GM18505 (cell line): ENCODE results near the gene PEX11G.

Experiments
- ATAC-seq: cut with Tn5 transposase; IDR thresholded peaks from one replicate; pipeline ENCODE4 v1.9.1; 2021; ENCODE audit not compliant: unreplicated experiment
- POLR2A ChIP-seq: IDR thresholded peaks from 4 replicates; pipeline ENCODE4 v1.6.1; 2011; ENCODE audit warnings: borderline replicate concordance; ENCODE audit not compliant: insufficient read depth, insufficient read length; ENCODE audit errors: extremely low read depth

PEX11G gene

DNA sequence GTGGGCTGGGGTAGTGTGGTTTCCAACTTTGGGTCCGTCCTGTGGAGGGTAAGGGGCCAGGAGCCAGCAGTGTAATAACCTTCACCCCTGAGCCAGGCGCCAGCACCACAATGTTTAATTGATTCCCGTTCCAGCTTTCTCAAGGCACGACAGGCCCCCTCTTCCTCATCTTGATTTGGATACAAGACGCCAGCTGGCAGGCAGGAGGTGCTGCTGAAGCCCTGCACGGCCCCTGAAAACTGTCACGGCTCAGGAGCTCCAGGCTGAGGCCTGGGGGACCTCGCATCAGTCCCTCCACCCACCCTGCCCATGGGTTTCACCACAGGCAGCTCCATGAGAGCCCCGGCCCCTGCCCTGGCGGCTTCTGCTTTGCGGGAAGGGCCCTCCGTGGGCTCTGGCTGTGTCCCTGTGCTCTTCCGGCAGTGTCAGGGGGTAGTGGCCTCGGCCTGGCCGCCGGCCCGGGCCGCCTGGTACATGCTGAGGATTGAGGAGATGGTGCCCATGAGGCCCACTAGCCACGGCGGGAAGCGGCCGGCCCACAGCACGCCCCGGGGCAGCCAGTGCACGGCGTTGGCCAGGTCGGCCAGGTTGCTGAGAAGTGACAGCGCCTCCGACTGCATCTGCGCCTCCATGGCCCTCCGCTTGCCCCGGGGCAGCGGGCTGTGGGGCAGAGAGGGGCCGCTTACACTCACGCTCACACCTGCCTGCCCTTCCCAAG, 11.9 kb downstream of the PEX11G start:
- no peak for TF ChIP-seq POLR2A
- no peak for ATAC-seq

DNA sequence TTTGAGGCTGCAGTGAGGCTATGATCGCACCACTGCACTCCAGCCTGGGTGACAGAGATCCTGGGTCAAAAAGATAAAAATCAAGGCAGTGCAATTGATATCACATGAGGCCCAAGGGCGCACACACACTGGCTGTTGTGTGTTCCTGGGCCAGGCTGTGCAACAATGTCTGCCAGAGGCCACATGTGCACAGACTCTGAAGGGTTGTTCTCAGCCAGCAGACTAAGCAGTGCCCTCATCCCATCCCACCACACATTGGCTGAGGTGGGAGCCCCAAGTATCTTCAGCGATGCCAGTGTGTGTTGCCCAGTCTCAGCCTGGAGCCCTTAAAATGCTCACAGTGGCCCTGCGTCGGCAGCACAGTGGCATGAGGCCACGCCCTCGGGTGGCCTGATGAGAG, 12.6 kb downstream of the PEX11G start:
- ATAC-seq: no peak
- TF ChIP-seq POLR2A: no peak

DNA sequence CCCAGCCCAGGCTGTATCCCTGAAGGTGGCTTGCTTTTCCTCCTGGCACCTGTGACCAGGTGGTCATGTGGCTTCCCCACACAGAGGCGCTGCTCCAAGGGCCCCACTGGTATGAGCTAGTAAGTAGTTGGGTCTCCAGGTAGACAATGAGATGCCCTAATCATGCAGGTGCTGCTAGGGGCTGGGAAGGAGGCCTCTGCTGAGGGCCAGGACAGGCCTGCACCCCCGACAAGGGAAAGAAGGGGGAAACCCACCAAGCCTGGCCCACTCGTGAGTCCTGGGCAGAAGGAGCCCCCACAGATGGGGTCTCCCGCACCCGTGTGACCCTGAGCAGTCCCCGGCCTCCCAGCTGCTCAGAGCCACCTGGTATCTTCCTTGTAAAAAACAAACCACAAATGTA, 13.2 kb downstream of the PEX11G start:
- no peak for ATAC-seq
- TF ChIP-seq POLR2A: no peak

DNA sequence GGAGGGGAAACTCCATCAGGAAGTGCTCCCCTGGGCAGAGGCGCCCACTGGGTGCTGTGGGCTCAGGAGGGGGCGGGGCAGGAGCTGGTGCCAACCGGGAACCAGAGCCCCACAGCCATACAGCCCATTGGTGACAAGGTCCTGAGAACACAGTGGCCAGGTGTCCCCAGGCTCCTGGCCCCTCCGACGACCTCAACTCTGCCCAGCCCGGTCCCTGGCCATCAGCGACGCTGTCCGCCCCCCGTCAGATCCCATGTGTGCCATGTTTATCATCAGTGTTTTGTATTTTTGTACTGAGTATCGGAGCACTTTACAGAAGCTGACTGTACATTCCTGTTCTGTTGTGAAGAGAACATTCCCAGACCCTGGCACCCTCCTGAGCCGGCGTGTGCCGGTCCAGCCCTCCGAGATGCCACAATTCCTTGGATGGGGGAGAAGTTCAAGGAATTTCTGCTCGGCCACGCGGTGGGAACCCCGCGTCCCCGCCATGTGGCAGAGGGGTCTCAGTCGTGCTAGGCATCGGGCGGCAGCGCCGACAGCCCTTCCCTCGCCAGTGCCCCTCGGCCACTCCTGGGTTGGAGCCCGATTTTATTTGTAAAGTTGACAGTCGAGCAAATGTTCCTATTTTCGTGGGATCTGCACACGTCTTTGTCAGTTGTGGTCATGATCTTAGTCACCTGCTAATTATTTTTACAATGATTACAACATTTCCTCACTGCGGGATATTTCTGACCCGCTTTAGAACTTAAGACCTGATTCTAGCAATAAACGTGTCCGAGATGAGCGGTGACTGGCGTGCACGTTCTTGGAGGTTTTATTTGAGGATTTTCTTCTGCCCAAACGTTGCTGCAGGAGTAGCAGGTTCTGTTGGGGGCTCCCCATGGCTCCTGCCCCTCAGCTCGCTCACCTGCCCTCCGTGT, 16.9 kb downstream of the PEX11G start:
- no peak for ATAC-seq
- TF ChIP-seq POLR2A: no peak

DNA sequence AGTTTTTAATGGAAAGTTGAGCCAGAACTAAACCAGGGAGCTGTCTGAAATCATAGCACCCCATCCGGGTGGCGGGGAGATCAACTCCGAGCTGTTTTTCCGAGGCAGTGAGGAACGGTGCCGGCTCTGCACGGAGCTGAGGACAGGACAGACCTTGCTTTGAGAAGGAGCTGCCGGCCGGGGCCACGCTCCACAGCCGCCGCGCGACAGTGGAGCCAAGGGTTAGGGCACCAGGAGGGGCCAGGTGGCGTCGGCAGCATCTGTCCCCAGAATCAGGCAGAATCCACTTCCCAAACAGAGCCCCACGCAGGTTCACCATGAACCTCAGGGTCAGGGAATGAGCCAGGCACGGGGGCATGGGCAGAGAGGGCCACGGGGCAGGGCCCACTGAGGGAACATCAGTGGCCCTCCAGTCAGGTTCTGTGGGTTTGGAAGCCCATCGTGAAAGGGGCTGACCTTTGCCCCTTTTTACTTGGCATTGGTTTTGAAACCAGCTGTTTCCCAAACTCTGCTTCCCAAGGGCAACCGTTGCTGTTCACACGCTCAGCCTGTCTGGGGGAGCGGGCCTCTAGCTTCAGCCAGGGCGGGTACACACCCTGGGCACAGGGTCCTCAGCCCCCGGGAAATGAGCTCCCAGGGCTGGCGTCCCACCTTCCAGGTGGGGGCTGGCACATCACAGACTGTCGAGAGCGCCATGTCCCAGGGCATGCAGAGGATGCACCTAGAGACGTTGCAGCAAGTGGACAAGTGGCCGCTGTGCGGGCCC, 18.1 kb downstream of the PEX11G start:
- ATAC-seq: no peak
- TF ChIP-seq POLR2A: no peak

DNA sequence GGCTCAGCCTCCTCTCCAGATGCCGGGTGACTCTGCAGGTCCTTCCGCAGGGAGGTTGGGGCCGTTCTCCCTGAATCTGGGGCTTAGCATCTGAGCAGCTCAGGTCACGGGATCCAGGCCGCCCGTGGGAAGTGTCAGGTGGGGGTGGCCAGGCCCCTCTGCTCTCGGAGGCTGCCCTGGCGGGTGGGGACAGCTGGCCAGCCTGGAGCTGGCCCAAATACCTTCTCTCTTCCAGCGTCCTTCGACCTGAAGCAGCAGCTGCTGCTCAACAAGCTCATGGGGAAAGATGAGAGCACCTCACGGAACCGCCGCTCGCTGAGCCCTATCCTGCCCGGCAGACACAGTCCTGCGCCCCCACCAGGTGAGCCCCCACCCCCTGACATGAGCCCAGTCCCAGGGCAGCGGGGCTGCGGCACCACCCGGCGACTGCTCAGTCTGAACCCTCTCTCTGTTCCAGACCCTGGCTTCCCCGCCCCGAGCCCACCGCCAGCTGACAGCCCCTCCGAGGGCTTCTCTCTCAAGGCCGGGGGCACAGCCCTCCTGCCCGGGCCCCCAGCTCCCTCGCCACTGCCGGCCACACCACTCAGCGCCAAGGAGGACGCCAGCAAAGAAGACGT, 19.1 kb downstream of the PEX11G start:
- ATAC-seq: no peak
- no peak for TF ChIP-seq POLR2A

DNA sequence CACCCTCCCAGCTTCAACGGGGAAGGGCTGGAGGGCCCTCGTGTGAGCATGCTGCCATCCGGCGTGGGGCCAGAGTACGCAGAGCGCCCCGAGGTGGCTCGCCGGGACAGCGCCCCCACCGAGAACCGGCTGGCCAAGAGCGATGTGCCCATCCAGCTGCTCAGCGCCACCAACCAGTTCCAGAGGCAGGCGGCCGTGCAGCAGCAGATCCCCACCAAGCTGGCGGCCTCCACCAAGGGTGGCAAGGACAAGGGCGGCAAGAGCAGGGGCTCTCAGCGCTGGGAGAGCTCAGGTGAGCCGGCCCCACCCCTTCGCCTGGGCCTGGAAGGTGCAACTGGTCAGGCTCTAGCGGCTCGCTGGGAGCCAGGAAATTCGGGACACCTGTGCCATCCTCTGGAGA, 20.0 kb downstream of the PEX11G start:
- no peak for ATAC-seq
- no peak for TF ChIP-seq POLR2A

DNA sequence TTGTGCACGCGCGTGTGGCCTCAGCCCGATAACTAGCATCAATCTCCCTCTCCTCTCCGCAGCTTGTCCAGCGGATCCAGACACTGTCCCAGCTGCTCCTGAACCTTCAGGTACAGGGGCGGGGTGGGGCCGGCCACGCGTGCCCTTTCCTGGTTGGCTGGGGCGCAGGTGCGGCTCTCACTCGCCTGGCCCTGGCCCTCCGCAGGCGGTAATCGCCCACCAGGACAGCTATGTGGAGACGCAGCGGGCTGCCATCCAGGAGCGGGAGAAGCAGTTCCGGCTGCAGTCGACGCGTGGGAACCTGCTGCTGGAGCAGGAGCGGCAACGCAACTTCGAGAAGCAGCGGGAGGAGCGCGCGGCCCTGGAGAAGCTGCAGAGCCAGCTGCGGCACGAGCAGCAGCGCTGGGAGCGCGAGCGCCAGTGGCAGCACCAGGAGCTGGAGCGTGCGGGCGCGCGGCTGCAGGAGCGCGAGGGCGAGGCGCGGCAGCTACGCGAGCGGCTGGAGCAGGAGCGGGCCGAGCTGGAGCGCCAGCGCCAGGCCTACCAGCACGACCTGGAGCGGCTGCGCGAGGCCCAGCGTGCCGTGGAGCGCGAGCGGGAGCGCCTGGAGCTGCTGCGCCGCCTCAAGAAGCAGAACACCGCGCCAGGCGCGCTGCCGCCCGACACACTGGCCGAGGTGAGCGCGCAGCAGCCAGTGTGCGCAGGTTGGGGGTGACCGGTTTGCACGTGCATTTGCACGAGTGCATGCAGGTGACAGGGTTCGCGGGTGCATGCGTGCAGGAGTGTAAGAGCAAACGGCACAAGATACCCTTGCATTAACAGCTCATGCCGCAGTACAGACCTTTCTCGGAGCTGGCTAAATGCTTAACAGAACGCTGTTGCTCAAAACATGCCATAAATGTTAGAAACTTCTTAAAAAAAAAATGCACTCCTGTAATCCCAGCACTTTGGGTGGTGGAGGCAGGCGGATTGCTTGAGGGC, 21.5 kb downstream of the PEX11G start:
- no peak for ATAC-seq
- TF ChIP-seq POLR2A: no peak

DNA sequence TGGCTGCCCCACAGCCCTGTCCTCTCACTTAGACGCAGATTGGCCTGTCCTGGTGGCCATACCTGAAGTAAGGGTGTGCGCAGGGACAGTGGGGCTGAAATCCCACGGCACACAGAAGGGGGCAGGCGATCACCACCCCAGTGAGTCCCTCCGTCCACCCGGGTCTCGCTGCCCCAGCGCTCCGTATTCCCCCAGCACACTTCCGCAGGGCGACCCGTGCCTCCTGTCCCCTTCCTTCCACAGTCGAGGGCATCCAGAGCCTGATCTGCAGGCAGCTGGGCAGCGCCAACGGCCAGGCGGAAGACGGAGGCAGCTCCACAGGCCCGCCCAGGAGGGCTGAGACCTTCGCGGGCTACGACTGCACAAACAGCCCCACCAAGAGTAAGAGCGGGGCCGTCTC, 25.3 kb downstream of the PEX11G start:
- no peak for TF ChIP-seq POLR2A

DNA sequence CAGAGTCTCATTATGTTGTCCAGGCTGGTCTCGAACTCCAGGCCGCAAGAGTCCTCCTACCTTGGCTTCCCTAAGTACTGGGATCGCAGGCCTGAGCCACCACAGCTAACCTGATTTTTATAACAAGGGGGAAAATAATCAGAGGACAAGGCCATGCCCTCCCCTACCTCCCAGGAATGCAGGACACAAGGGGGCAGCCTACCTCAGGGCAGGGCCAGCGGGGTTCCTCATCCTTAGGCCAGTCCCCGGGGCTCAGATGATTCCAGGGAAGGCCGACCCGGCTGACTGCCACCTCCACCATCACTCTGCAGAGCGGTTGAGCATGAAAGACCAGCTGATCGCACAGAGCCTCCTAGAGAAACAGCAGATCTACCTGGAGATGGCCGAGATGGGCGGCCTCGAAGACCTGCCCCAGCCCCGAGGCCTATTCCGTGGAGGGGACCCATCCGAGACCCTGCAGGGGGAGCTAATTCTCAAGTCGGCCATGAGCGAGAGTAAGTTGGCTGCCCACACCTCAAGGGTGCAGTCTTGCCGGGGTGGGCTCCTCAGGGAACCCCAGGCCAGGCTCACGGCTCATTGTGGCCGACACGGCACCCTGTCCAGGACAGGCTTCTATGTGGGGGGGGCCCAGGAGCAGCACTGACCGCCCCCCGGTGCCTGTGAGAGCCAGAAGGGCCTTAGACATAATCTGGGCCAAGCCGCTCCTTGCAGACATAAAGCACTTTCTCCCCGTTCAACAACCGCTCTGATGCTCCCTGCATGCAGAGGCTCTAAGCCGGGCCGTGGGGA, 26.8 kb downstream of the PEX11G start:
- ATAC-seq: no peak
- TF ChIP-seq POLR2A: no peak

More for the DNA sequence above, 25.3 kb downstream of the PEX11G start:
- no peak for ATAC-seq

DNA sequence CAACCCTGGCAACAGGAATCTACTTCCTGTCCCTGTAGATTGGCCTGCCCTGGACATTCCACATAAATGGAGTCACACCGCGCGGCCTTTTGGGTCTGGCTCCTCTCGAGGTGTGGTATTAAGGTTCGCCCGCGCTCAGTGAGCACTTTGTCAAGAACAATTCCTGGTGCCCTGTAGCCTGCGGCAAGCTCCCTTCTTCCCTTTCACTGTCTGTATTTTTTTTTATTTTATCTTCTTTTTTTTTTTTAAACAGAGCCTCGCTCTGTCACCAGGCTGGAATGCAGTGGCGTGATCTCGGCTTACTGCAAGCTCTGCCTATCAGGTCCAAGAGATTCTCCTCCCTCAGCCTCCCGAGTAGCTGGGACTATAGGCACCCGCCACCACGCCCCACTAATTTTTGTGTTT, 28.3 kb downstream of the PEX11G start:
- no peak for TF ChIP-seq POLR2A
- no peak for ATAC-seq
